GM19397 (cell line): ENCODE data around the gene BUD13.

Experiments used
- ATAC-seq: cut with Tn5 transposase; IDR thresholded peaks from one replicate; pipeline ENCODE4 v1.9.1; 2021; ENCODE audit warnings: mild to moderate bottlenecking, moderate library complexity; ENCODE audit not compliant: unreplicated experiment

The BUD13 gene

DNA sequence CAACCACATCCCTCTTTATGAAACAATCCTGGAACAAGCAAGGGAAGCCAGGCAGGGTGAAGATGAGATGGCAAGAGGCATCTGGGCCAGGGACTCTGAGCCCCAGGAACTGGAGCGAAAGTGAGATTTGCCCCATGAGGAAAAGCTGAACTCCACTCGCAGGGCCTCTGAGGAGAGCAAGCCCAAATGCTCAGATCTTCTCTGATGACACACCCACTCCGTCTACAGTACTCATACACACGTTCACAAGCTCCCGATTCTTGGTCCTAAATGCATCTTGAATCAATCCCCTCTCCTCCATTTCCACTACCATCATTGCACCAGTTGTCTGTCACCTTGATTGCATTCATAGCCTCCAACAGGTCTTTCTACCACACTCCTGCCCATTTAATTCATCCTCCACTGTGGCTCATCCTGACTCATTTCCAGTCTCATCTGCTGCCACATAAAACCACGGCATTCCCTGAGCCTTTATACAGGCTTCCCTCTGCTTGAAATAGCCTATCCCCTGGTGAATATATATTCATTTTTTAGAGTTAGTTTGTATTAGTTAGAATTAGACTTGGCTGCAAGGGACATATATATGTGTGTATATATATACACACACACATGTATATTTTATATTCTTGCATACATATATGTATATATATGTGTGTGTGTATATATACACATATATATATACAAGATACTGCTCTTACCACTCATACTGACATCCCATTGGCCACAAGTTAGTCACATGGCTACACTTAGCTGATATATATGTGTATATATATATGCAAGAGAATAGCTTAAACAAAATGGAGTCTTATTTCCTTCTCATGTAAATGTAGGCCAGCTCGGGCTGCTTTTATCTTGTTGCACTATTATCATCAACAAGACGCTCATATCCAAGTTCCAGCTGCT lies 20.3 kb upstream of the BUD13 start:
- no peak for ATAC-seq

DNA sequence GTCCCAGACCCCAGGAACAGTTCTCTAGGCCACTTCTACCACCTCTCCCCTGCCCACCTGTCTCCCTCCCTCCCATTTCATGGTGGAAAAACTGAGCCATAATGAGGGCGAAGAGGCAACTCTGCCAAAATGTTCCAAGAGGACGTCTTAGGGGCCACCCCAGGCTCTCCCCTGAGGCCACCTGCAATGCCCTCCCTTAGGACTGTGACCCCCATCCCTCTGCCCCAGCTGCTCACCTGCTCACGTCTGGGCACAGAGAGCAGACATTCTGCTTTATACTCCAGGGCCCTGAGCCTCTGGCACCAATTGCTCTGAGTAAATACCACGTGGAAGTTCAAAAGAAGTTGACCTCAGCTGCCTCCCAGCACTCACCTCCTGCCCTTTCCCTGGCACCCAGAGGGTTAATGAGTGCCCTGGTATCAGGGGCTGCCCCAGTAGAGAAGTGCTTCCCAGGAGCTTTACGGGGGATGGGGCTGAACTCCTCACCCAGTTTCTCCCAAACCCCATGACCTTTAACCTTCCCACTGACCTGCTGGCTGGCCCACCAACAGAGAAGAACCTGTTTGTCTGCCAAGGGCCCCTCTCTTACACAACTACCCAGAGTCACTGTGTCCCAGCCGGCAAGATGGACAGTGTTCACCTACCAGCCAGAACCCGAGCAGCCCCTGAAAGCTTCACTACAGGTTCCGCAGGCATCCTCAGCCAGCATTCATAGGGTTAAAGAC lies 19.5 kb upstream of the BUD13 start:
- ATAC-seq: no peak

DNA sequence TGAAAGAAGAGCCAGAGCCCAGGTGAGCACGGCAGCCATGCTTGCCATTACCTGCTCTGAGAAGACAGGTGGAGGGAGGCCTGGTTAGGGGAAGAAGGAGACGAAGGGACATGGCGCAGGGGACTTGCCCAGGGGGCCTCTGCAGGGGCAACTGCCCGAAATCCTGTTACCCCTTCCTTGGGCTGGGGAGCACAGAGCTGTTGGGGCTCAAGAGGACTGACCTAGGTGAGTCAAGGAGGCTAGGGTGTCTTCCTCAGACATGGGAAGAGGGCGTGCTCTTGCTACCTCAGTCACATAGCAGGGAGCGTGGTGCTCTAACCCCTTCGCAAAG lies 19.0 kb upstream of the BUD13 start, which contains the start of gene APOA5:
Gene APOA5 (minus strand): TSS at position 67 of the 331 bp plus-strand sequence. CDS start 19 bp downstream, at position 48.
- no peak for ATAC-seq

DNA sequence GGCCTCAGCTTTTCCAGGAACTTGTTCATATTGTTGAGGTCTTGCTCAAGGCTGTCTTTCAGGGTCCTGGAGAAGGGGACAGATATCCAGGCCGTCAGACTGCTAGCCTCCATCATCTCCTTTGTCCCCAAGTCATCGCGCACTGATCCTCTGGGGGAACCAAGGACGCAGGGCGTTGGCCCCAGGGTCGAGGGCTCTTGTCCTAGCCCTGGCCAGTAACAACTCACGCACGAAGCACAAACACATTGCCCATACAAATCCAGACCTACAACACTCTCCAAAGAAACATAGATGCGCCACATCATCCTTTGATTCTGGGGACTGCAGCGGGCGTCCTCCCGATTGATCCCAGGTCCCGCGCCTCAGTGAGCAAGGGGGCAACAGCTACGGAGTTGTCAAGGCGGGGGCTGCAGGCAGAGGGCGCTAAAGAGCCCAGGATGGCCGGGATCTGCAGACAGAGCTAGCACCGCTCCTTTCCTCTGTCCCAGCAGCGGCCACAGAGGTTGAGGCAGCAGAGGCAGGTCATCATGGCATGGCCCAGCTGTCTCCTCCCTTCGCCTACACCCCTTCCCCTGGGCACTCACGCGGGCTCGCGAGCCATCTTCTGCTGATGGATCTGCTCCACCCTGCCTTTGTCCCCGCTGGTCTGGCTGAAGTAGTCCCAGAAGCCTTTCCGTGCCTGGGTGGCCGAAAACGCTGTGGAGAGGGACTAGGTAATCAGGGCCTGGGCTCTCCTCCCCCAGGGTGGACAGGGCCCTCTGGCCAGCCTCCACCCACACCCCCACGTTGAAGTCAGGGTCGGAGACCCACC lies 18.4 kb upstream of the BUD13 start:
- no peak for ATAC-seq

DNA sequence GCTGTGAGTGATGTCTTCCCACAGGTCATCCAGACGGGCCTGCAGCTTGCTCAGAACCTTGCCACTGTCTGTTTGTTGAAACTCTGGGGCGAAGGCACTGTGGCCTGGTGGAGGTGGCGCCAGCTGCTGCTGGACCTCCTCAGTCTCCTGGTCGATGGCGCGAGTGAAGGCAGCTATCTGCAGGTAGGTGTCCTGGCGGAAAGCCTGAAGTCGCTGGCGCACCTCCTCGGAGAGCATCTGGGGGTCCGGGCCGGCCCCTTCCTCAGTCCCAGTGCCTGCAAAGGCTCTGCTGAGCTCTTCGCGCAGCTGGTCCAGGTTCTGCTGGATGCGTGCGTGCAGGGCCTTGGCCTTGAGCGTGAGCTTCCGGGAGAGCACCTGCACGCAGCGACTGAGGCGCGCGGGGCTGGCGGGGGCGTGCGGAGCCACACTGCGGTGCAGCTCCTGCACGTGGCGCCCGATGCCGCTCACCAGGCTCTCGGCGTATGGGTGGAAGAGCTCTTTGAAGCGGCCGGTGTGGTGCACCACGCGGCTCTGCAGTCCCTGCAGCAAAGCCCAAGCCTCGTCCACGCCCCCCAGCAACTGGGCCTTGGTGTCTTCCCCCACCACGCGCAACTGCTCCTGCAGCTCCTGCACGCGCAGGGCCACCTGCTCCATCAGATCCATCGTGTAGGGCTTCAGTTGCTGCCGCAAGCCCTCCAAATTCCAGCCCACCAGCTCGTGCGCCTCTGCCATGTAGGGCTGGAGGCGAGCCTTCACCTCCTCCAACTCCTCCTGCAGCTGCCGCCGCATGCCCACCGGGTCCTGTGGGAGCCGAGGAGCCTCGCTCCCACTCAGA lies 17.6 kb upstream of the BUD13 start:
- no peak for ATAC-seq

GRCh38 chr11:116788975-116789374 lies 16.2 kb upstream of the BUD13 start:
- ATAC-seq: no peak

- ATAC-seq: no peak
These were observed 15.7 kb upstream of the BUD13 start for GRCh38 chr11:116788534-116788933.

DNA sequence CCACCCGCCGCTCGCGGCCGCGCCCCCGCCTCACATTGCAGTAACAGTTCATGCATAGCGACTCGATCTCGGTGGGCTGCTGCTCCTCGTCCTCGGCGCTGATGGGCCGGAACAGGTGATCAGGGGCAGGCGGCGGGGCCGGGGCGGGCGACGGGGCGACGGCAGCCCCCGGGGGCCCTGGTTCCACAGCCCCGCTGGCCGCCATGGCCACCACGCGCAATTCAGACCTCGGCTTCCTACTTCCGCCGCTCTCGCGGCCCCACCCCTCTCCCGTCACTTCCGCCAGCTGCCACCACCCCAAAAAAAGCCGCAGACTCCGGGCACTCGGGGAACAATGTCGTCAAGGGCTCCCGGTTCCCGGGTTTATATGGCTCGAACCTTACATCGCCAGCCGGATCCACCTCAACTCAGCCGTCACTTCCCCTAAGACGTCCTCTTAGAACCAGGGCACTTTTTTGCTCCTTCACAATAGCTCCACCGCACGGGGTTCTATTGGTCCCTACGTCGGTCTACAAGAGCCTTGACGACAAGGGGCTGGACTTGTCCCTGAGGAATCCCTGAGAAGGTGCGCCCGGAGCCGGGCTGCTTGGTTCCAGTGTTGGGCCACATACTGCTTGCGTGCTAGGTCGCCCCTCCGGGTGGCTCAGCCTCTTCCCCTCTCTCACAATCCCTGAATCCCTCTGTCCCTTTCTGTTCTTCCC lies 15.1 kb upstream of the BUD13 start, which contains the start of gene ZPR1:
Gene ZPR1 (minus strand): TSS at position 238 of the 701 bp plus-strand sequence. CDS start 33 bp downstream, at position 205.
- ATAC-seq: peak; percentile 94

DNA sequence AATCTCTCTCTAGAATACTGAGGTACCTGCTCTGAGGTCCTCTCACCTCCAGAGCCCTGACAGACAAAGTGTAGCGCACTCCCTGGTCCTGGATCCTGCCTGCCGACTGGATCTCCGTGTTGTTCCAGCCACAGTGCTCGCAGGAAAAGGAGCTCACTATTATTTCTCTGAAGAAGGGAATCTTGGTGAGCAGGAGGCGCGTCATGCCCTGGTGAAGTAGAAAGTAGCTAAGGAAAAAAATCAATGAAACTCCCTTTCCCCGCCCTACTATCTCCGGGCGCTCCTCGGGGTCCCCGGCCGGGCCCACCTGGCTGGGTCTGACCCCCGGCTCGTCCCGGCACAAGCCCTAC lies 14.6 kb upstream of the BUD13 start:
- ATAC-seq: no peak

DNA sequence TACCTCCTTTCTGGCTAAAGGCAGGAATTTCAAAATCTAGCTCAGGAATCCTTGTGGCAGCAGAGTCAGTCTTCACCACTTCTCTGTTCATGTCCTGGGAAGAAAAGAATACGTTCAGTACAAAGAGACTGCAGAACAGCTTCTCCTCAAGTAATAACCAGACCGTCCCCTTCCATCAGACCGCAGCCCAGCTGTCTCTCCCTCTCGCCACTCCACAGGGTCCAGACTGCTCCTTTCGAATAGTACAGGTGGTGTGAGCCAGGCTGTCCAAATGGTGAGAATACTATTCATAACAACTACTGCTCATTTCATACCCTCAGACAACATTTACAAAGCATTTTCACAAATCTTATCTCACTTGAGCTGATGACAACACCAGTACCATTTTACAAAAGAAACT lies 14.2 kb upstream of the BUD13 start:
- no peak for ATAC-seq

GRCh38 chr11:116786326-116786725 lies 13.5 kb upstream of the BUD13 start:
- no peak for ATAC-seq

GRCh38 chr11:116782728-116783127 lies 9.9 kb upstream of the BUD13 start:
- ATAC-seq: no peak

- no peak for ATAC-seq
These were observed 5.8 kb upstream of the BUD13 start for GRCh38 chr11:116778556-116778955.

DNA sequence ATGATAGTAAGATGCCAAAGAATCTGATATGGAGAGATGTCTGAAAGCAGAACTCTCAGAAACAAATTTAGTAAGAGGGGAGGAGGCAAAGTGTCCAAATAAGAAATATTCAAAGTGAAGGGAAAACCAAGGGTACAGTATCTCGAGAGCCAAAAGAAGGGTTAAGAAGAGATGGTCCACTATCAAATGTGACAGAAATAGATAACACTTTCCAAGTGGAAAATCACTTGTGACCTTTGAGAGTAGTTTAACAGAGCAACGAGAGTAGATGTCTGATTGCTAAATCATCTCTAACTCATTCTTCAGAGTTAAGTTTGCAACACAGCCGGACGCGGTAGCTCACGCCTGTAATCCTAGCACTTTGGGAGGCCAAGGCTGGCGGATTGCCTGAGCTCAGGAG lies 4.3 kb upstream of the BUD13 start:
- no peak for ATAC-seq

DNA sequence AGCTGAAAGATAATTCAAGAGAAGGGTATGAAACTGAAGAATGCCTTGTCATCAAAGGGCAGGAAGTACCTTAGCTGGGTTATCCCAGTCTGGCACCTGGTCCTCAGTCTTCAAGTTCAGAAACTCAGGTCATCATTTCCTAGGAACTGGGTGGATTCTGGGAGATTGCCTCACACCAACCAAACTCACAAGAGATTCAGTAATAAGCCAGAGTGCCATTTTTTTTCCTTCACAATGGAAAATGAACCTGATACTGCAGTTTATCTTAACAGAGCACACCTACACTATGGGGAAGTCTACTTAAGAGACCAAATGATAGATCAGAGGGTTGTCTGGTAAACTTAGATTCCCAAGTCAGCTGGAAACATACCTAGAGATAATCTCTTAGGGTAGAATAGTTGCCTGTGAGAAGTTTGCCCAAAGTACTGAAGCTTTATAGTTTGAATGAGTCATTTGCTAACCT lies 3.8 kb upstream of the BUD13 start:
- ATAC-seq: no peak

GRCh38 chr11:116775975-116776374 lies 3.2 kb upstream of the BUD13 start:
- no peak for ATAC-seq

- no peak for ATAC-seq
These were observed 1.9 kb upstream of the BUD13 start for GRCh38 chr11:116774661-116775060.

GRCh38 chr11:116773203-116774097 lies 663 bp upstream of the BUD13 start:
- ATAC-seq: peak; percentile 40

DNA sequence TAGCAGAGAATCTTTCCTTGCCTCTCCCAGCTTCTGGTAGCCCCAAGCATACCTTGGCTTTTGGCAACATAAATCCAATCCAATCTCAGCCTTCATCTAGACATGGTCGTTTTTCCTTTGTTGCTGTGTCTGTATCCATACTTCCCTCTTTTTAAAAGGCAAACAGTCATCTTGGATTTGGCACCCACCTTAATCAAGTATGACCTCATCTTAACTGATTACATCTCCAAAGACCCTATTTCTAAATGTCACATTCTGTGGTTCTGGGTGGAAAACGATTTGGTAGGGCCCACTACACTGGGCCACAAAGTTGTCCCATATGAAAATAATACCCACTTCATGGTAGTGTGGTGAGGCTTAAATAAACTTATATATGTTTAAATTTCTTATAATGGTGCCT lies 852 bp downstream of the BUD13 start:
- ATAC-seq: no peak
